Panc1 (cell line): ENCODE data around the gene SAMHD1.

Experiments used
- POLR2AphosphoS5 ChIP-seq: IDR thresholded peaks from 2 replicates; pipeline ENCODE4 v1.6.1; 2012; ENCODE audit warnings: mild to moderate bottlenecking, low read depth, low read length, moderate library complexity
- SIN3A ChIP-seq: IDR thresholded peaks from 2 replicates; pipeline ENCODE4 v1.6.1; 2012; ENCODE audit warnings: low read depth, mild to moderate bottlenecking, low read length, moderate library complexity, borderline replicate concordance; ENCODE audit not compliant: insufficient read depth
- TCF7L2 ChIP-seq: IDR thresholded peaks from 2 replicates; pipeline ENCODE4 v1.6.1; 2011; ENCODE audit warnings: mild to moderate bottlenecking, low read depth, low read length, inconsistent platforms
- TF ChIP-seq, protein P1 (sequence below): fragments of 450-650 bp; IDR thresholded peaks from 2 replicates; pipeline ENCODE4 v1.5.1; 2017; ENCODE audit warnings: mild to moderate bottlenecking
- TF ChIP-seq, protein P2 (sequence below), 2 experiments: IDR thresholded peaks; 2 replicates each; pipeline ENCODE4 v1.6.1; 2011 to 2012; ENCODE audit warnings: low read depth in 2 of 2, control low read depth in 1 of 2, low read length in 1 of 2, mild to moderate bottlenecking in 1 of 2, moderate library complexity in 1 of 2; ENCODE audit not compliant: insufficient read depth in 1 of 2

DNA sequence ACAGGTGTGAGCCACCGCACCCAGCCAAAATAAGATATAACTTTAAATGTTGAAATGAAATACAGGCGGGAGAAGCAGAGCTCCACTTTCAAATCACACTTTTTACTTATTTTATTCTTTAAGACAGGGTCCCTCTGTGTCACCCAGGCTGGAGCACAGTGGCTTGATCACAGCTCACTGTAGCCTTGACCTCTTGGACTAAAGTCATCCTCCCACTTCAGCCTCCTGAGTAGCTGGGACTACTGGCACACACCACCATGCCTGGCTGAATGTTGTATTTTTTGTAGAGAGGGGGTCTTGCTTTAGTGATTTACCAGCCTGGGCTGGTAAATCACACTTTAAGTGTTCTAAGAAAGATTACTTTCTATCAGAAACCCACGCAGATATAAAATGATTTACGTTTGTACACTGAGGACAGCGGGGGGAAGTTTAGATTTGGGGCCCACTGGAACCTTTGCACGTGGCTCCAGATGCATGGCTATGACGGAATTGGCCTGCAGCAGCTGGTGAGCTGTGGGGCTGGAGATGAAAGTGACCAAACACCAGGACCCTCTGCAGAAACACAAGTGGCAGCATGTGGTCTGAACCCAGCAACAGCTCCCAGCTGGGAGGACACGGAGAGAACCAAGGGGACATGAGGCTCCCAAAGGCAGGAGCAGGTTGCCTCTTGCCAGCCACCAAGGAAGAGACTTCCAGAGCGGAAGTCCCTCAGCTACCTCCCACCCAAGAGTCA is 102.0 kb downstream of the SAMHD1 start:
- TF ChIP-seq, protein P1, sequence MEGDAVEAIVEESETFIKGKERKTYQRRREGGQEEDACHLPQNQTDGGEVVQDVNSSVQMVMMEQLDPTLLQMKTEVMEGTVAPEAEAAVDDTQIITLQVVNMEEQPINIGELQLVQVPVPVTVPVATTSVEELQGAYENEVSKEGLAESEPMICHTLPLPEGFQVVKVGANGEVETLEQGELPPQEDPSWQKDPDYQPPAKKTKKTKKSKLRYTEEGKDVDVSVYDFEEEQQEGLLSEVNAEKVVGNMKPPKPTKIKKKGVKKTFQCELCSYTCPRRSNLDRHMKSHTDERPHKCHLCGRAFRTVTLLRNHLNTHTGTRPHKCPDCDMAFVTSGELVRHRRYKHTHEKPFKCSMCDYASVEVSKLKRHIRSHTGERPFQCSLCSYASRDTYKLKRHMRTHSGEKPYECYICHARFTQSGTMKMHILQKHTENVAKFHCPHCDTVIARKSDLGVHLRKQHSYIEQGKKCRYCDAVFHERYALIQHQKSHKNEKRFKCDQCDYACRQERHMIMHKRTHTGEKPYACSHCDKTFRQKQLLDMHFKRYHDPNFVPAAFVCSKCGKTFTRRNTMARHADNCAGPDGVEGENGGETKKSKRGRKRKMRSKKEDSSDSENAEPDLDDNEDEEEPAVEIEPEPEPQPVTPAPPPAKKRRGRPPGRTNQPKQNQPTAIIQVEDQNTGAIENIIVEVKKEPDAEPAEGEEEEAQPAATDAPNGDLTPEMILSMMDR, result no peak
- no peak for TF ChIP-seq POLR2AphosphoS5
- TF ChIP-seq, protein P2, sequence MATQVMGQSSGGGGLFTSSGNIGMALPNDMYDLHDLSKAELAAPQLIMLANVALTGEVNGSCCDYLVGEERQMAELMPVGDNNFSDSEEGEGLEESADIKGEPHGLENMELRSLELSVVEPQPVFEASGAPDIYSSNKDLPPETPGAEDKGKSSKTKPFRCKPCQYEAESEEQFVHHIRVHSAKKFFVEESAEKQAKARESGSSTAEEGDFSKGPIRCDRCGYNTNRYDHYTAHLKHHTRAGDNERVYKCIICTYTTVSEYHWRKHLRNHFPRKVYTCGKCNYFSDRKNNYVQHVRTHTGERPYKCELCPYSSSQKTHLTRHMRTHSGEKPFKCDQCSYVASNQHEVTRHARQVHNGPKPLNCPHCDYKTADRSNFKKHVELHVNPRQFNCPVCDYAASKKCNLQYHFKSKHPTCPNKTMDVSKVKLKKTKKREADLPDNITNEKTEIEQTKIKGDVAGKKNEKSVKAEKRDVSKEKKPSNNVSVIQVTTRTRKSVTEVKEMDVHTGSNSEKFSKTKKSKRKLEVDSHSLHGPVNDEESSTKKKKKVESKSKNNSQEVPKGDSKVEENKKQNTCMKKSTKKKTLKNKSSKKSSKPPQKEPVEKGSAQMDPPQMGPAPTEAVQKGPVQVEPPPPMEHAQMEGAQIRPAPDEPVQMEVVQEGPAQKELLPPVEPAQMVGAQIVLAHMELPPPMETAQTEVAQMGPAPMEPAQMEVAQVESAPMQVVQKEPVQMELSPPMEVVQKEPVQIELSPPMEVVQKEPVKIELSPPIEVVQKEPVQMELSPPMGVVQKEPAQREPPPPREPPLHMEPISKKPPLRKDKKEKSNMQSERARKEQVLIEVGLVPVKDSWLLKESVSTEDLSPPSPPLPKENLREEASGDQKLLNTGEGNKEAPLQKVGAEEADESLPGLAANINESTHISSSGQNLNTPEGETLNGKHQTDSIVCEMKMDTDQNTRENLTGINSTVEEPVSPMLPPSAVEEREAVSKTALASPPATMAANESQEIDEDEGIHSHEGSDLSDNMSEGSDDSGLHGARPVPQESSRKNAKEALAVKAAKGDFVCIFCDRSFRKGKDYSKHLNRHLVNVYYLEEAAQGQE (IDR thresholded peaks at IDR 0.05; ENCODE audit: insufficient read depth in 1 of 2, low read depth in 2 of 2, low read length in 1 of 2), result no peak
- no peak for TF ChIP-seq SIN3A
- TF ChIP-seq TCF7L2, result no peak
